Stimulated activated CD8-positive, alpha-beta memory T cell treated with anti-CD3 and anti-CD28 coated beads, Interleukin-2, amount 100 ng/mL, for 48 hours (primary cell): ENCODE results near the gene CRYBB3.
"Not testable (repeated sequence)": the region's sequence is repeated elsewhere in the genome, so short reads cannot be mapped to it uniquely, and the experiment has no call there.

Experiments used
- DNase-seq, 2 donors: peaks; one replicate each; pipeline ENCODE4 v3.0.0-alpha.2; 2020; ENCODE audit warnings: low read depth in 2 of 2

The CRYBB3 gene

DNA sequence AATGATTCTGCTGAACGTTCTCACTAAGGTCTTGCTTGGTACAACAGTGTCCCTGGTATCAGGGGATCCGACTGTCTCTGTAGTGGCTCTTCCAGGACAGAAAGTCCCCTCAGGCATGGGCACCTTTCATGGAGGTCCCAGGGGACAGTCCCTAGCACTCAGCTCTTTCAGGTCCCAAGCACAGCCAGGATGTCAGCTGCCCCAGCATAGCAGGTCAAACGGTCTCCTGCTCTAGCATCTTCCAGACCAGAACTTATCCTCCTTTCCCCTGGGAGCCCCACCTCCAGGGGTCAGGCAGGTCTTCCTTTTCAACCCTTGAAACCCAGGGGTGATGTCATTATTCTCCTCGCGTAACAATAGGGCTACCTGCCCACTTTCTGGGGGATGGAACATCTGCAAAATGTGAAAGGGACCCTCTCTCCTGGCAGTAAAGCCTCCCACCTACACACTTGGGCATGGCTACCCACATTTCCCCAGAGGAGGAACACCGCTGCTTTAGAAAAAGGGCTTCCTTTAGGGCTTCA is 24.7 kb upstream of the CRYBB3 start:
- DNase-seq = no peak

DNA sequence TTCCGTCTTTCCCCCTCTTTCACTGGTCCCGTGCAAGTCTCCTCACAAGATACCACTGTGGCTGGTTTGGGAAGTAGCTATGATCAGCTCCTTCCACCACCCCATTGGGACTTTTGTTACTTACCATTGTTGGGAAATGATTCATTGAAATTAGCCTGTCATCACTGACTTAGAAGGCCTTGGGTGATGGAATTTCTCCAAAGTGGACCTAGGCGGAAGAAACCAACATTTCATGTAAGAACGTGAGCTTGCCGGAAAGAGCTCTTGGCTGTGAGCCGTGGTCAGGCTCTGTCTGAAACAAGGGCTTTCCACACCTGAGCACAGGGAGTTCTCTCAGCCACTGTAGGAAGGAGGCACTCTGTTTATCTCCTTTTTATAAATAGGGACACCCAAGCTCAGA is 23.5 kb upstream of the CRYBB3 start:
- DNase-seq = no peak

DNA sequence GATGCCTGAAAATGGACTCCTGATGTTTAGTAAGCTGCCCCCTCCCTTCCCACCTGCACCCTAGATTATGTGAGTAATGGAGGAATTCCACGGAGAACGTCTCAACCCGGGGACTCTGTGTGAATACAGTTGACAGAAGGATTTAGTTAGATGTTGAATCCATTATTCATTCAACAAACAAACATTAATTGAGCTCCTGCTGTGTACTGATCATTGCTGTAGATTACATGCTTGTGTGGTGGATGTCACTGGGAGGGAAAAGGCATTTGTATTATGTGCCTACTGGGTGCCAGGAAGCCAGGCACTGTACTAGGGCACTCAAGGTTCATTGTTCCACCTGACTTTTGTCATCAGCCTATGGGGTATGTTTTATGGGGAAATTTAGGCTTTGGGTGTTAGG is 22.9 kb upstream of the CRYBB3 start:
- DNase-seq = no peak

DNA sequence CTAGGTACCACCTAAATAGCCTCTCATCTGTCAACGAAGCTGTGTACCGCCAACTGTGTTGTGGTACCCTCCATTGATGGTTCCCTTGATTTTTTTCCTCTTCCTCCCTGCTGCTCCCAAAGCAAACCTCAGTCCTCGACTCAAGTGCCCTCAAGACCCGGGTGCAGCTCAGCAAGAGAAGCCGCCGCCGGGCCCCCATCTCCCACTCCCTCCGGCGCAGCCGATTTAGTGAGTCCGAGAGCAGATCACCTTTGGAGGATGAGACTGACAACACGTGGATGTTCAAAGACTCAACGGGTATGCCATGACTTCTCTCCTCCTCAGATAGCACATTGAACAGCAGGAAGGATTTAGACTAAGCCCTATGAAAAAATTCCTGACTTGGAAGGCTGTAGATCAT is 22.4 kb upstream of the CRYBB3 start:
- no peak for DNase-seq

DNA sequence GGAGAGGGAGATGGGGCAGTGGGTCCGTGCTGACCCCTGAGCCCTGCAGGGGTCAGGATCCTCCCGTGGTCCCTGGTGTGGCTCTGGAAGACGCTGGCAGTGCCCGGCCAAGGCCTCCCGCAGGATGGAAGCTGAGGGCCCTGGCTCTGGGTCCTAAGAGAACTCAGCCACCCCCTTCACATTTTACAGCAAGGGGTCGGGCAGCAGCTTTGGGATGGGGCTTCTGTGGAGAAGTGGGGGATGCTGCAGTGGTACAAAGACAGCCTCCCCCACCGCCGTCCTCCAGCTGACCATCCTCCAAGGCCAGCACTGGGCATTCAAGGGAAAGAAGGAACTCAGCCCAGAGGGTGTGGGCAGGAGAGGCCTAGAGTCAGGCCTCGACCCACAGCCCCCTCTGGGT is 21.8 kb upstream of the CRYBB3 start:
- DNase-seq = no peak

DNA sequence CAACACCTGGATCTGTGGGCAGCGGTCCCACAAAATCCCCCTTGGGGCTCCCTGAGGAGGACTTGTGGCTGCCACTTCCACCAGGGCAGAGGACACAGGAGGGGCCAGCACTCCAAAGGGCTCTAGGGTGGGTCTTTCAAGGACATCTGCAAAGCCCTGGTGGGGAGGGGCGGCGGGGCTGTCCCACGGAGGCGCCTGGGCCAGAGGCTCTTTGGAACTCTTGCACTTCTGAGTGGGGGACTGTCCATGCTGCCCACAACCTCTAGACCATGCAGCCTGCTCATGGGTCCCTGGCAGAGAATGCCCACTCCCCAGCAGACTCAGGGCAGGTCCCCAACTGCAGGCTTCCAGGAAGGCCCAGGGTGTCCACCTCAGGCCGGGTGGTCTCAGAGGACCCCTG is 21.3 kb upstream of the CRYBB3 start:
- not testable (repeated sequence) for DNase-seq

DNA sequence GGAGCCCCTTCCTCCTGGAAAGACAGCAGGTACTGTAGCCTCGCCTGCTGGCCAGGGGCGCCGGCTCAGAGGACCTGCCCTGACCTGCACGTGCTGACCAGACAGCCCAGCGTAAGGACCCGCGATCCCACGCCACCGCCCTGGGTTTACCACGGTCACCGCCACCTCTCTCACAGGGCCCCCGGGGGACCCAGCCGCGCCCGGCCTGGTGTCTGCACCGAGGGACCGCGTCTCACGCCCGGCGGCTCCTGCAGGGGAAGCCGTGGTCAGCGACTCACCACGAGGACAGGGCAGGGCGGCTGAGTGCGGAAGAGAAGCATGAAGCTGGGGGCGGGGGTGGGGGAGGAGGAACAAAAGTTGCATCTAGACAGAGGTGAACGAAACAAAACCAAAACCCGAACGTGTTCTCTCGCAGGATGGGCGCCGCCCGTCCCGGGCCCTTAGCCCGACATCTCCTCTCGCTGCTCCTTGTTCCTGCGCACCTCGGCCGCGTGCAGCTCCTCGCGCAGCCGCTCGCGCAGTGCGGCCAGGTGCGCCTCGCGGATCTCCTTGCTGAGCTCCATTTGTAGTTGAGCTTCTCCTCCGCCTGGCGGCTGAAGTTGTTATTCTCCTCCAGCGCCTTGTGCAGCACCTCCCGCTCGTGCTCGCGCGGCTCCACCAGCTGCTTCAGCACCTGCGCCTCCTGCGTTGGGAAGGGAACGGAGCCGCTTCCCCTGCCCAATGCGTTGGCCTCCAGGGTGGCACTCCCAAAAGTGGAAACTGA is 20.6 kb upstream of the CRYBB3 start:
- DNase-seq = not testable (repeated sequence)

DNA sequence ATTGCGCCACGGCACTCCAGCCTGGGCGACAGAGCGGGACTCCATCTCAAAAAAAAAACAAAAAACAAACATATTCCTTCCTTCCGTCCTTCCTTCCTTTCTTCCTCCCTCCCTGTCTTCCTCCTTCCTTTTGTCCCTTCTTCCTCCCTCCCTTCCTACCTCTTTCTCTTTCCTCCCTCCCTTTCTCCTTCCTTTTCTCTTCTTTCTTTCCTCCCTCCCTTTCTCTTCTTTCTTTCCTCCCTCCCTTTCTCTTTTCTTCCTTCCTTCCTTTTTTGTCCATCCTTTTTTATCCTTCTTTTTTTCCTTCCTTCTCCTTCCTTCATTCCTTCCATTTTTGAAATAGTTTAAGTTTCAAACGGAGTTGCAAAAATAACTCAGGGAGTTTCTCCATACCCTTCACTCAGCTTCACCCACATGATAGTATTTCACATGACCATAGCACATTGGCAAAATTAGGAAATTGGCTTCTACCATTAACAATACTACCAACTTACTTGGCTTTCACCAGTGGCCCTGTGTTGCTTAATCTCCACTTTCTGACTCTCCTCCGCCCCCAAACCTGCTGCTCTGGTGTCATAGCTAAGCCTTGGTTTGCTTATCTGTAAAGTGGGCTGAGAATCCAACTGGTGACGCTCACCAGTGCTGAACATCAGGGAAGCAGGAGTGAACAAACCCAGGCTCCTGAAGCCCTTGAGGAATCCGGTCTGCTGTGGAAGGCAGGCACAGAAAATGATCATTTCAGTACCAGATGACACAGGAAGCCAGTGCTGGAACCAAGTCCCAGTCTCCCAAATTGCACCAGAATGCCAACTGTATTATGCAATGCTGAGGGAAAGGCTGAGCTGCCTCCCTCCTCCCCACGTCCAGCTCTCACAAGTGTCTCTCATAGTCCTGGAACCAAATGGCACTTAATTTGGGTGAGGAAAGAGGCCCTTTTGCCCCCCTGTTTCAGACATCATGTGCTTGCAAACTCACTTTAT is 17.2 kb upstream of the CRYBB3 start:
- DNase-seq = no peak

DNA sequence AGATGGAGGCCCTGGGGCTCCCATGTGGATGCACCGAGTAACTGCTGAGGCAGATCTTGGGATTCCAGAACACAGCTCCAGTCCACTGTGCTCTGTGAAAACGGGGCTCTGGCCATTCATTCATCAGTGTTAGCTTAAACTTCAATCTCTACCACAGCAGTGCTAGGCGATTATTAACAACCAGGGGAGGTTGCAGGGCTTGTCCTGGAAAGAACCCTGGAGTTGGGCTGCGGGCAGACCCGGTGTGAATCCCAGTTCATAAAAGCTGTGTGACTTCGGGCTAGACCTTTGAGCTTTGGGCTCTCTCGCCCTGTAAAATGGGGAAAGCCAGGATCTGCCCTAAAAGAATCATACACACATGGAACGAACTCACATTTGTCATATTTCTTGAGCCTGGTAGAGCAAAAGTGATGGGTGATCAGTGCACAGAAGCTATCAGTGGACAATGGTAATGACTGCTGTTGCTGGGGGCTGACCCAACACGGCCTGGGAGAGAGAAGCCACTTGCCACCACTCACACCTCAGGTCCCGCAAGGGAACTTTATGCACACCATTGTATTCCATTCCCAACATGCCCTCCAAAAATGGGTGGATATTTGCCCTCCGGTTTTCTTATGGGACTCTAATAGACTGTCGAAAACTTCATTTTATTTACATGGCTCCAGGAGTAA is 15.6 kb upstream of the CRYBB3 start:
- DNase-seq = no peak

DNA sequence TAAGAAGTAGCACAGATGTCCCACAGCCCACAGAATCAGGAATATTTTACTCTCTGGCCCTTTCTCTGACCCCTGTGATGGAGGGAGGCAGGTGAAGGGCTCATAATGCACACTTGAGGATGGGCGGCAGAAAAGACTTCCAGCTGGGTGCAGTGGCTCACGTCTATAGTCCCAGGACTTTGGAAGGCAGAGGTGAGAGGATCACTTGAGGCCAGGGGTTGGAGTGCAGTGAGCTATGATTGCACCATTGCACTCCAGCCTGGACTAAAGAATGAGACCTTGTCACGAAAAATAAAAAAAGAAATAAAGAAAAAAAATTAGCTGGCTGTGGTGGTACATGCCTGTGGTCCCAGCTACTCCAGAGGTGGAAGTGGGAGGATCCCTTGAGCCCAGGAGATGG is 13.5 kb upstream of the CRYBB3 start:
- no peak for DNase-seq

DNA sequence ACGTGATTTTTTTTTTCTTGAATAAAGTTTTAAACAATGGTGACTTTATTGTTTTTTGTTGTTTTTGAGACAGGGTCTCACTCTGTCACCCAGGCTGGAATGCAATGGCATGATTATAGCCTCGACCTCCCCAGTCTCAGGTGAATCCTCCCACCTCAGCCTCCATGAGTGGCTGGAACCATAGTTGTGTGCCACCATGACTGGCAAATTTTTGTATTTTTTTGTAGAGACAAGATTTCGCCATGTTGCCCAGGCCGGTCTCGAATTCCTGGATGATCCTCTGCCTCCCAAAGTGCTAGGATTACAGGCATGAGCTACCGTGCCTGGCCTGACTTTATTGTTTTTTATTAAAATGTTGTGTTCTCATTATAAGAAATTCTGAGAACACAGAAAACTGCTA is 12.2 kb upstream of the CRYBB3 start:
- DNase-seq = no peak

DNA sequence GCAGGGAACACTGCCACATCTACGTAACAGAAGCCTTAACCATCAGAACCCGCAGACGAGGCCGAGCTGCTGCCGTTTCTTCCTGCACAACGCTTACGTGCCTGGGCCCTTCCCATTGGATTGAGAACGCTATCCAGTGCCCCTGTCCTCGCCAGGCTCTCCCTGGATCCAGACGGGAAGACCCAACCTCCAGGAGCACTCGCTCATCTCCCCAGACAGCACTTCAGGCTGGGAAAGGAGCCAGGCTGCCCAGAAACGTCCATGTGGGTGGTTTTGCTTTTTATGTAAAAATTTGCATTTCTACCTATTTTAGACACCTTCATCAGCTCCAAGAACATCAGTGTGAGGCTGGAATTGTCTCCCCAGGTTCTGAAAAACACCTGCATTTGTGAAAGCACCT is 7.3 kb upstream of the CRYBB3 start:
- no peak for DNase-seq

DNA sequence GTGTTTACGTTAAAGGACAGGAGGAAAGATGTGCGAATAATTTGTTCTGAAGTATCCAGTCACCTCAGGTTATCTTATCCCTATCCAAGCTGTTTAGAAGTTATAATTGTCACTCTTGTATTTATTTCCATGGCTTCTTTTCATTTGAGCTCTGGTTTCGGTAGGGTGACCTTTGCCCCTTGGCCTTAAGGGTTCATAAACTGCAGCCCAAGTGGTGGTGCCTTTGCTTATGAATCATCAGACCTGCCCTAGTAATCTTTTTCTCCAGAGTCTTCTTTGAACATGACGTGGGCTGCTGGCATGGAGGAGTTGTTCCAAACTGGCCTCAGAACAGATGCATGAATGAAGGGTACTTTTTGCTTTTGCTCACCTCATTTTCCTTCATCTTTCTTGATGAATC is 6.5 kb upstream of the CRYBB3 start:
- no peak for DNase-seq

DNA sequence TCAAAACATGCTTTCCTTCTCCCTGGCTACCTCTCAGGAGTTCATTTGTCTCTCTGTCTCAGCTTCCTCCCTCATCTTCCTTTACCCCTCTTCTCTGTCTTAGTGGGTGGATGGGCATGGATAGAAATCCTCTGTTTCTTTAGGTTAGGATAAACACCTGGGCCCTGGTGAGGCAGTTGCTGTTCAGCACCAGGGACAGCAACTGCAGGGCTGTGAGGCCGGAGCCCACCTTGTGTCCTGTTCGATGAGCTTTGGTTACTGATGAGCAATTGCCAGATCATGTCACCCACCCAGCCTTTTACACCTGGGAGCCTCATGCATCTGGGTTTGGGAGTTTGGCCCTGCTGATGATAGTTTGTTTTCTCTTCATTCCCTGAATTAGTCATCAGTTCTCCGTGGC is 6.1 kb upstream of the CRYBB3 start:
- no peak for DNase-seq

DNA sequence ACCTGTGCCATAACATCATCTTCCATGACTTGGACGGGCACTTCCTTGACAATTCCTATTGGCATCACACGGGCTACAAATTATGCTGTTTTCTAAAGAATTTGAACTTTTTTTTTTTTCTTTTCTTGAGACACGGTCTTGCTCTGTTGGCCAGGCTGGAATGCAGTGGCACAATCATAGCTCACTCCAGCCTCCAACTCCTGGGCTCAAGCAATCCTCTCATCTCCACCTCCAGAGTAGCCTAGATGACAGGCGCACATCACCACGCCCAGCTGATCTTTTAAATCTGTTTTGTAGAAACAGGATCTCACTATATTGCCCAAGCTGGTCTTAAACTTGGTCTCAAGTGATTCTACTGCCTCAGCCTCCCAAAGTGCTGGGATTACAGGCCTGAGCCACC is 3.3 kb upstream of the CRYBB3 start:
- no peak for DNase-seq

DNA sequence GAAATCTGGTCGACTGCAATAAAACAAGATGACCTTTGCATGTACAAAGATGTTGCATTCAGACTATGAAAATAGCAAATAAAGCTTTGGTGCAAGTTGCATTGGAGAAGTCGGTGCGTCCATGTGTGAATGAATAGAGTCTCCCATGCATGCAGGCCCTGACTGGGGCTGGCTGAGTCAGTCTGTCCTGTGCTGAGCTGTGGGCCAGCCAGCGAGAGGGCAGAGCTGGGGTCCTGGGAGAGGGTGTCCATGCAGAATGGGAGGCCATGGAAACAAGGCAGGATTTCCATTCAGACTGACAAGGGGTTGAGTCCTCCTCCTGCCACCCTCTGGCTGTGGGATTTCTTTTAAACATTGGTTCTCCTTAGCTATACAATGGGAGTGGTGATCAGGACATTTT is 2.3 kb upstream of the CRYBB3 start:
- no peak for DNase-seq

DNA sequence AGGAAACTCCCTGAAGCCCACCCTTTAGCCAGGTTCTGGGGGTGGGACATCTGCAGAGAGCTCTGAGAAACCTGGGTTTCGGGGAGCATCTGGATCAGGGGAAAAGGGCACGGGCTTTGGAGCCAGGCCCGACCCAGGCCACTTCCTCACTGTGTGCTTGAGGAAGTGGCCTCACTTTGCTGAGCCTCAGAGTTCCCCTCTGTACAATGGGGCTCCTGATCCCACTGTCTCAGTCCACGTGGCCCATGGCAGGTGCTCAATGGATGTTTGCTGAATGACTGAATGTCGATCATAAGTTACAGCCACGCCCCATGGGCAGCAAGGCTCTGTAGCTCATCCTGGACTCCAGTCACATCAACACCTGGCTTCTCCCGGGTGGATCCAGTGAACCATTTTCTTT is 1.3 kb downstream of the CRYBB3 start:
- no peak for DNase-seq

DNA sequence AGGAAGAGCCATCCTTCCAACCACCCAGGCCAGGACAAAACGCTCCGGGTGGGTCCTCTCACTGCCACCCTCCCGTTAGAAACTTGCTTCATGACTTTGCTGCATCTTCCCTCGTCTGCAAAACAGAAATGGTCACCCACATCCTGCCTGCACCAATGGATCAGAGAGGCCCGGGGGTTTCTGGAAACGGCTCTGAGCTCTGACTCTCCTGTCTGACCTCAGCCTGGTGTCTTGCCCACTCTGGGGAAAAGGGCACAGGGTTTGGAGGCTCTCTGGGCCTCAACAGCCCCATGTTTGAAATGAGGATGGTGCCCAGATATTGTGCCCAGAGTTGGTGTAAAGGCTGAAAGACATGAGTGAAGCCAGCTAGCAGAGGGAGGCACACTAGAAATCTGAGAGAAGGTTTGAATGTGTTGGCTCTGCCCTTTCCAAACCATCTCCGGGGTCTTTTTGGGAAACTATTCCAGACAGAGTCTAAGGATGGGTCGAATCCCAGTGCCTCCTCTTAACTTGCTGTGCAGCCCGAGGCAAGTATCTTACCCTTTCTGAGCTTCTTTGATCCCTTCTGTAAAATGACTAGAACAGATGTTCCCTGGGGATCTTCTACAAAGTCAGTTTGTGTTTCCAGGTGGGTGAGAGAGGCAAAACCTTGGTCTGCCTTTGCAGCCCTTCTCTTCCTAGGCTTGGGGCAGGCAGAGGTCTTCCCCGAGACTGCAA is 2.1 kb downstream of the CRYBB3 start:
- DNase-seq = no peak

DNA sequence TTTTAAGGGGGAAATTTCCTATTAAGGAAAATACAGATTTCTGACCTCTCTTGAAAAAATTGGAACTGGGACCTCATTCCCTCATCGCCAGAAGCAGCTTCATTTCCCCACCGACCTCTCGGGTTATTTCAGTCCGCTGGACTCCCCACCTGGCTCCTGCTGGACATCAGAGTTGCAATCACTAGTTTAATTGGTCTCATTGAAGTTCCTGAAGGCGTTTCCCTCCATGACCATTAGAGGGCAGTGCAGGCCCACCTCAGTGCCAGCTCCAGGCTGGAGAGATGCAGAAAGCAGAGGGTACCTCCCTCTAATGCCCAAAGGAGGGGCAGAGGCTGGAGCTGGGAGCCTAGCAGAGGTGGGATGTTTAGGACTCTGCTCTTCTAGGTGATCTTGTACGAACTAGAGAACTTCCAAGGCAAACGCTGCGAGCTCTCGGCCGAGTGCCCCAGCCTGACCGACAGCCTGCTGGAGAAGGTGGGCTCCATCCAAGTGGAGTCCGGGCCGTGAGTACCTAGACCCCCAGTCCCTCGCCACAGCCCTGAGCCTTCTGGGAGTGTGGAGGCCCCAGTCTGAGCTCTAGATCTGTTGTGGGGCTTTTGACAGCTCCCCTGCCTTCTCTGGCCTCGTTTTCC is 2.7 kb downstream of the CRYBB3 start:
- peak; percentile 42 to 43 for DNase-seq

DNA sequence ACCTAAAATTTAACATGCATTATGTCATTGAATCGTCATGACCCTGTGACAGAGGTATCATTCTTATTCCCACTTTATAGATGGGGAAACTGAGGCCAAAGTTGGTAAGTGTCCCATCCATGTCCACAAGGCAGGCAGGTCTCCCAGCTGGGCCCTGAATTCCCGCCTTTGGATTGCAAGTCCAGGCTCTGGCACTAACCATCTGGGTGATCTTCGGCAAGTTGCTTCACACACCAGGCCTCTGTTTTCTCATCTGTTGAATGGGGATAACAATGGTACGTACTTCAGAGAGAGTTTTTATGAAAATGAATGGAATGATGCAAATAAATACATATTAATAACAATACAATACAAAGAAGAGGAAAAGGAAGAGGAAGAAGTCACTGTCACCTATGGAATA is 3.4 kb downstream of the CRYBB3 start:
- DNase-seq = no peak

DNA sequence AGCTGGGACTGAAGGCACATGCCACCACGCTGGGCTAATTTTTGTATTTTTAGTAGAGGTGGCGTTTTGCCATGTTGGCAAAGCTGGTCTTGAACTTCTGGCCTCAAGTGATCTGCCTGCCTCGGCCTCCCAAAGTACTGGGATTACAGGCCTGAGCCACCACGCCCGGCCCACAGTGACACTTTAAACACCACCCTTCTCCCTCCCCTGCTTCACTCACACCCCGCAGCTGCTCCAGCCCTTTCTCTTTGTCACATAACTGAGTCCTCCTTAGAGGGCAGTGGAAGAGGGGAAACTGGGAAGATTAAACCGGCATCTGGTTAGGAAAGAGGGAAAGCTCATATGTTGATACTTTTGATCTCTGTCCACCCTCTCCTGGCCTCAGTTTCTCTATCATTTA is 4.9 kb downstream of the CRYBB3 start:
- not testable (repeated sequence) for DNase-seq
